Upper lobe of left lung (tissue), 4 donors: ENCODE results near the gene NUDCD3.

Source experiments
- POLR2A ChIP-seq, 4 donors: fragments of 450-650 bp; IDR thresholded peaks; one replicate each; pipeline ENCODE4 v1.5.1; 2016 to 2017; ENCODE audit warnings: antibody characterized with exemption in 4 of 4, mild to moderate bottlenecking in 2 of 4
- POLR2AphosphoS5 ChIP-seq, 2 donors: sonication (generic); formaldehyde crosslinking; IDR thresholded peaks; one replicate each; pipeline ENCODE4 v1.5.1; 2017; ENCODE audit warnings: antibody characterized with exemption in 2 of 2

DNA sequence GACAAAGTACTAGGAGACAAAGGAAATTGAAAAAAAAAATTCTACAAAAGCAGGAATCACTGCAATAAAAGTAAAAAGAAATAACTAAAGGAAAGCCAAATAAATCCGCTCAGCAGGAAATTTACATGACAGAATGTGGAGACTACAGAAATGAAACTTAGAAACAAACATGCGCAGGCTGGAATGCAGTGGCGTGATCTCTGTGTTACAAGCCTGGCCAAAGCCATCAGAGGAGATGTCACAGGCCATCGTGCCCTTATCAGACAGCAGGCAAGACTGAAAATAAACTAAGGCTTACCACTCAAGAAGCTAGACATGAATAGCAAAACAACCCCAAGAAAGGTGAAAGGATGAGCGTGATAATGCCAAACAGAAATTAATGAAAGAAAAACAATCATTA, 158.8 kb downstream of the NUDCD3 start:
- no peak for TF ChIP-seq POLR2AphosphoS5 (IDR thresholded peaks at IDR 0.05)
- TF ChIP-seq POLR2A (IDR thresholded peaks at IDR 0.05), result no peak
